ENCODE measurements around the gene FBP1.
"Not testable (repeated sequence)": the region's sequence is repeated elsewhere in the genome, so short reads cannot be mapped to it uniquely, and the experiment has no call there.

Gene FBP1

DNA sequence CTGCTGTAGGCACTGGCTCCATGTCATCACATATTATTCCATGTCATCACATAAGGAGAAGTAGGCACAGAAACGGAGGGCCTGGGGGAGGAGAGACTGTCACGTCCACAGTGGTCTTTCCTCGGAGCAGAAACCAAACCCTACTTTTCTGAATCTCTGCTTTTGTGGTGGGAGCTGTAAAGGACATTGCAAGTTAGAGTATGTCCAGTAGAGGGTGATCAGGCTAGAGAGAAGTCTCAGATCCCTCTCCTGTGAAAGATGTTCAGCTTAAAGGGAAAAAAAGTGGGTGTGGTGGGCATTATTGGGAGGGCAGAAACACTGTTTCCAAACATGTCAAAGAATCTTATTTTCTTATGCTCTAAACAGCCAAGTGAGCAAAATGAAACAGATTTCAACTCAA lies 26.3 kb downstream of the FBP1 start:
- DNase-seq (ENCODE audit: low read depth) = no peak

DNA sequence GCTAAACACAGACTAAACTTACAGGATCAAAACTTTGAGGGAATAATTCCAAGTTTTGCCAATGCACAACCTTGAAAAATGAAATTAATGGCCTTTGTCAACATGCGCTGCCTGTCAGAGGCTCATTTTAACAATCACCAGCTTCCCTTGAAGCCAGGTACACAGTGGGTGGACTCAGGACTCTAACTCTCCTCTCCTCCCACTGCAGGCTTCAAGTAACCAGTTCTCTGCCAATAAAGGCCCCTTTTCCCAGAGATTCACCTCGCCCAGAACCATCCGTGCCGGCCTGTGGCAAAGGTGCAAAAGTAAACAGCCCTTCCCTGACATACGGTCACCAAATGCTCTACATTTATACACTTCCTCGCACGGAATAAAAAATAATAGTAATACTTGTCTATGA lies 27.2 kb downstream of the FBP1 start:
- DNase-seq (ENCODE audit: low read depth) = no peak

DNA sequence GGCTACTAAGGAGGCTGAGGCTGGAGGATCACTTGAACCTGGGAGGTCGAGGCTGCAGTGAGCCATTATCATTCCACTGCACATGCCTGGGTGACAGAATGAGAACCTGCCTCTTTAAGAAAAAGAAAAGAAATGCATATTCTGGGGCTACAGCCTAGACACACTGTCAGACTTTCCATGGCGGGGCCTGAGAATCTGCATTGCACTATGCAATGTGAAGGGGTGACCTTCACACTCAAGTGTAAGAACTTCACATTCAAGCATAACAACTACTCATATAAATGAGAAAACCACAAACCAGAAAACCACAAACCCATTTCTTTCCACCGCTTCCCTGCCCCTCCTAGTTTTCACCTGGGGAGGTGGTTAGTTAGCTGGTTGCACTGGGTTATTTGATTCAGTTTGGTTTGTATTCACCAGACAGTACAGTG lies 27.7 kb downstream of the FBP1 start:
- no peak for DNase-seq (ENCODE audit: low read depth)

DNA sequence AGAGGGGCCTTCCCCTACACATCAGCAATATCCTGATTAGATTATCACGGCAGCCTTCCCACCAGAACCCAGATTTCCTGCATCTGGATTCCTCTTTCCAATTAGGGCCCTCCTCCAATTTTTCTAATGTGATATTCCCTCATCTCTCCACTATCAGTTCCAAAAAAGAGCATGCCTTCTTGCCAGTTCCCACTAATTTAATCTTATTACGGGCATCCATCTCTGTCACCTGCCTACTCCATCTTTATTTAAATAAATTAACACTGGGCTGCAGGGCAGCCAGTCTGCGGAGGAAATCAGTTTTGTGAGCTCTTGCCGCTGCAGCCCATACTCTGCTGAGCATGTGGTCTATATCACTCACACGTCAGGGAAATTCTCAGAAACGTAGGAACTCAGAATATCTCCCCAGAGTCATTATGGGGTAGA lies 29.1 kb downstream of the FBP1 start:
- DNase-seq (ENCODE audit: low read depth) = no peak

DNA sequence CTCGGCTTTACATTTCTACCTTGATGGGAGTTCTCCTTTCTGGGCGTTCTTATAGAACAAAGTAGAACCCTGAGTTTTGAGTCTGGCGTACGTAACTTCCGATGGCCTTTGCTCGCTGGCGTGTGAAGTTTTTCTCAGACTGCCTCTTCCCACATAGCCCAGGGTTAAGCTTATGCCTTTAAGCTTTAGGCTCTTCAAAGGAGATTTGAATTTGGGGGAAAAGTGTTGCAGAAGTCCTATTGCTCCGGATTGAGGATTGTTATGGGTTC lies 32.0 kb downstream of the FBP1 start:
- no peak for DNase-seq (ENCODE audit: low read depth)

DNA sequence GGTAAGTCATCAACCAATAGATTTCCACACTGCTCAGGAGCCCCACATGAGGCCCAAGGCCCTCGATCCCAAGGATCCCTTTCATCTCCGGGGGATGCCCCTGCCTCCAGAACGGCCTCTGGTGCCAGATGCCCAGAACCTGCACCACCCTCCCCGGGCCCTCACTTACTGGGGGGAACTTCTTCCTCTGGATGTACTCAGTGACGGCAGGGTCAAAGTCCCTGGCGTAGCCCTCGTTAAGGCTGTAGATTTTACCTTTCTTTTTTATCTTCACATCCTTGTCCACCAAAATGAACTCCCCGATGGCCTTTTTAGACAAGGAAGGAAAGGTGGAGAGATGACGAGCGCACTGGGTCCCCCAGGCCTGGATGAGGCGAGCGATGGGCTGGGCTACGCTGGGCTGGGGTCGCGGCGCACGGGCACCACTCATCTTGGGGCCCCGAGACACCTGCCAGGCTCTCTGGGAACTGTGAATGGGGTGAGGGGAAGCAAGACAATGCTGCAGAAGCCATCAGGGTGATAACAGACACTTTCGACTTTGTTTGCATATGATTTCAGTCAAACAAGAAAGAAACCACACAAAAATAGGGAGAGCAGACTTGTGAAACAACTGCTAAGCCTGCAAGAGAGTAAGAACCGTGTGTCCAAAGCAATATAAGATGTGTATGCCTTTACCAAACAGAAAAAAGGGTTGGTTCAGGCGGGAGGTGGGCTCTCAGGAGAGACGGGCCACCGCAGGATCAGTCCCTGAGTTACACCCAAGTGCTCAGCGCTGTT lies 32.5 kb downstream of the FBP1 start:
- DNase-seq (ENCODE audit: low read depth) = no peak

DNA sequence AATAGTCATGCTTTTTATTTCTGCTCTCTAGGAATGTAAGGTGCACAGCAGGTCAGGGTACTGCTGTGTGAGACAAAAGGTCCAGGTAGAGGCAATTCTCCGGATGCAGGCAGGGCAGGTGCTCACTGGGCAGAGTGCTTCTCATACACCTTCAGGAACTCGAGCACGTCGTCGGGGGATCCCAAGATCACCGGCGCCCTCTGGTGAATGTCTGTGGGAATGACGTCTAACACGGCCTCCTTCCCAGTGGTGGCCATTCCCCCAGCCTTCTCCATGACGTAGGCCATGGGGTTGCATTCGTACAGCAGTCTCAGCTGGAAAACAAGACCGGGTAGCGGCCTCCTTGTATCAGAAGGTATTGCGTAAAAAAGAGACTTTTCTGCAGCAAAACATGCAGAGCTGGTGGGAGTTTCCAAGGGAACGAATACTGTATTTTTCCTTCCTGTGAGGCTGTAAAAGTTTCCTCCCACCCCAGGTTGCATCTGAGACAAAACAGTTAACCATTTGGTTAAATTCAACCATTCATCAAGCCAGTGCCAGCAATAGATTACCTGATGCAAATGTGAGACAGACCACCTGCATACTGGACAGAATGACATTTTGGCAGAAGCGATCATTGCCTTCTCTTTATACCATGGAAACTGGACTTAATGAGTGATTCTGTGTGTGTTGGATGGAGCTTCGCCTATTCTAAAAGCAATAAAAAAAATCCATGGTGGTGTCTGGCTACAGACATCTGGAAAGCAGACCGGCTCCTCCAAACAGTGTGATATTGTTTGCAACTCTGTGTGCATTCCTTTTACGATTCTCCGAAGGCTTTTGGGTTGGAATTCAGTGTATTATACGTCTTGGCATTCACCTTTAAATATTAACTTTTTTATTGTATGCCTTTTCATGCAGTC lies 35.8 kb downstream of the FBP1 start:
- DNase-seq (ENCODE audit: low read depth) = peak; percentile 23

DNA sequence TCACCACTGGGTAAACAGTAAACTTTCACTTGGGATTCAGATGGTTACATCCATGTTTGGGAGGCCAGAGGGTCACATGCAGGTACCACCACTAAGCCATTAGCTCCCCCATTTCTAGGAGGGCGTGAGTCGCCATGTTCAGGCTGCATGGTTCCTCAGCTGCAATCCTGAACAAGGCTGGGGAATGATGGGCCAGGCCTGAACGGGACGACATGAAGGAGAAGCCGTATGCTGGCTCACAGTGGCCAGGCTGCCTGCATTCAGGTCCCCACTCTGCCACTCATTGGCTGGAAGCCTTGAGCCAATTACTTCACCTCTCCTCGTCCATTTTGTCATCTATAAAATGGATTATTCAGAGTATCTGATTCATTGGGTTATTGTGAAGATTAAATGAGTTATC lies 36.7 kb downstream of the FBP1 start:
- no peak for DNase-seq (ENCODE audit: low read depth)

DNA sequence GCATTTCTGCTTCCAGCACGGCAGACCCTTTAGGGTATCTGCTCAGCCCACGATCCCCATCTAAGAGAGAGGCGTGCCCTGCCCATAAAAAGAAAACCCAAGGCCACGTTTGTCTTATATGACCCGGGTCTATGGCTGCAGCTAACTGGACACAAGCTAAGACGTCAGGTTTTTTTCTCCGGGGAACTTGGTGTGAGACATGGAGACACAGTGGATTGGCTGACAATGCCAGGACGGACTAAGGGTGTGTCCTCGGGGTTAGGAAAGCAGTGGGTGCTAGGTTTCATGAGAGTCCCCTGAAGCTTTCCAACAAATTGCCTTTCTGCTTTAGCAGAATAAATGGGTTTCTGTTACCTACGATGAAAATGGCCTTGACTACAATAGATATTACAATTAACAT lies 38.6 kb downstream of the FBP1 start:
- DNase-seq (ENCODE audit: low read depth) = no peak

DNA sequence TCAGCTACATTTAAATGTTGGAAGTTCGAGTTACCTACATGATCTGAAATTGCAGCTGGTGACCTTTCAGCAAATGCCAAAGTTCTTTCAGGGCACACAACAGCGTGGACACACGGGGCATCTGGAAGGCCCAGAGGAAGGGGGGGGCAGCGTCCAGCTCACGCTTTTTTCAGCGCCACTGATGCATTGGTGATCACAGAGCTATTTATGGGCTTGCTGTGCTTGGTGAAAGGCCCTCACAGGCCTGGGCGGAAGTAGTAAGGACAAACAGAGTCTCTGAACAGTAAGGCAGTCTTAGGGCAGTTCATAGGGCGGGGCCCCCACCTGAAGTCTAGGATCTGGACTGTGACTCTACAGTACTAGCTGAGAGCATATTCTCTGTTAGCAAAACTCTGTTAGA lies 39.1 kb downstream of the FBP1 start:
- no peak for DNase-seq (ENCODE audit: low read depth)

DNA sequence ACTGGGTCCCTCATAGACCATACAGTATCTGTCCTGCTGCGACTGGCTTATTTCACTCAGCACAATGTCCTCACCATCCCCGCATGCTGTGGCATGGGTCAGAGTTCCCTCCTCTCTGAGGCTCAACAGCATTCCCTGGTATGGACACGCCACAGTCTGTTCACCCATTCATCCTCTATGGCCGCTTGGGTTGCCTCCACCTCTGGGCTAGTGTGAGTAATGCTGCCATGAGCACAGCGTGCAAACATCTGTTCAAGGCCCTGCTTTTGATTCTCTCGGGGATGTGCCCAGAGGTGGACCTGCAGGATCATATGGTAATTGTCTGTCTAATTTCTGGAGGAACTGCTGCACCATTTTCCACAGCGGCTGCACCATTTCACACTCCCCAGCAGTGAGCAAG lies 40.2 kb downstream of the FBP1 start:
- no peak for DNase-seq (ENCODE audit: low read depth)

DNA sequence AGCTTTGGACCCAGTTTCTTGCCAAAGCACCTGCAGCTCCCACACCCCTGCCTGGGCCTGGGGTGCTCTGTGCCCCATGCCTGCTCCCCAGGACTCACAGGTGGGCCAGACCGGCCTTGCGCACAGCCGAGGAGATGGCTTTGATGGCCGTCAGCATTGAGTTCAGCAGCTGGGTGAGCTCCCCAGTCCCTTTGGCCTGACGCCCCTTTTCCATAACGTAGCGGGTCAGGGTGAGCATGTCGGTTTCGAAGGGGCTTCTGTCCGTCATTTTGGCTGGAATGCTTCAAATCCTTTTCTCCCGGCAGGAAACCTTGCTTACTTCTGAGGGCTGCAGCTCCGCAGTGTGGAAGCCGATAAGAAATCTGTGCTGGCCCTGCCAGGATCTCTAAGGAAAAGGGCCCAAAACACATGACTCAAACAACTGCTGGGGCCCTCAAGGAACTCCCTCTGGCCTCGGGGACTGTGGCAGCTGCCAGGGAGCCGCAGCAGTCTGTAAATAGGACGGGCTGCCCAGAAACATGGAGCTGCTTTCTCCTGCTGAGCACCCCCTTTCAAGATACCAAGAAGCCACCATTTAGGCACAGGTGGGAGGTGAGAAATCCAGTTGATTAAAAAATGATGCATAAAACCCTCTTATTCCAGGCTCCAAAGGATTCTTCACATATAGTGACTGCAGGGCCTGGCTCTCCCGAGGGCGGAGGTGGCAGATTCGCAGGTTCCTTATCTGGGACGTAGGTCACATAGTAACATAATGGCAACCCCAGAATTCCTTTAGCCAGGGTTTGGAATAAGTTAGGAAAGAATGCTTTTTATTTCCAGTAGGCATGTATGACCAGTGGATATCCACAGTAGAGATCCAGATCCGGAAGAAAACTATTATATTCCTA lies 45.6 kb downstream of the FBP1 start, which contains the start of gene FBP2:
TSS of gene FBP2 (minus strand) at position 366 of the 887 bp plus-strand sequence. CDS start at position 268, 98 bp downstream.
- no peak for DNase-seq (ENCODE audit: low read depth)

DNA sequence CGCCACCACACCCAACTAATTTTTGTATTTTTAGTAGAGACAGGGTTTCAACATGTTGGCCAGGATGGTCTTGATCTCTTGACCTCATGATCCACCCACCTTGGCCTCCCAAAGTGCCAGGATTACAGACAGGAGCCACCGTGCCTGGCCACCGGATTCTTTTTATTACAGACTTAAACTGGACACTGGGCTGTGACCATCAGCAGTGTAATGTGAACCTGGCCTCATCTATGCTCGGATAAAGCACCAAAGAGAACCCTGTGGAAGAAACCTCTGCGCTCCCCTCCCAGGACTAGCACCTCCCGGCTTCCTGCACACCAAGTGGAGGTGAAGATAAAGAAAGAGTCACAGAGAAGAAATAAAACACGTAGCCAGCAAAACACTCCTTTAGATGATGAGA lies 46.6 kb downstream of the FBP1 start:
- DNase-seq (ENCODE audit: low read depth) = not testable (repeated sequence)

DNA sequence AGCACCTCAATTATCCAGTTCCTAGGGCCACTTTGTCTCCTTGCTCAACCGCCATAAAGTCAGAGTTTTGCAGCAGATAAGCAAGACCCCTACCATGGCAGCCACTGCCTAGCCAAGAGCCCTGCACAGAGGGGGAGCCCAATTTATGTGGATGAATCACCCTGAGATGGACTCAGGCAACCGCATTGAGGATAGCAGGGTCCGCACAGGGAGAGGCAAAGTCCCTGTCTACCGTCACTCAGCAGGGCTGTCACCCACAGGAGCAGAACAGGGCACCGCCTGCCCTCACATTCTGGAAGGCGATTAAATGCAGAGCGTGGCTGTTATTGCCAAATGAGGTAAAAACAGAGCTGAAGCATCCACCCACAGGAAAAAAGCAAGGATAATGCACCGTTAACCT lies 47.4 kb downstream of the FBP1 start:
- no peak for DNase-seq (ENCODE audit: low read depth)

DNA sequence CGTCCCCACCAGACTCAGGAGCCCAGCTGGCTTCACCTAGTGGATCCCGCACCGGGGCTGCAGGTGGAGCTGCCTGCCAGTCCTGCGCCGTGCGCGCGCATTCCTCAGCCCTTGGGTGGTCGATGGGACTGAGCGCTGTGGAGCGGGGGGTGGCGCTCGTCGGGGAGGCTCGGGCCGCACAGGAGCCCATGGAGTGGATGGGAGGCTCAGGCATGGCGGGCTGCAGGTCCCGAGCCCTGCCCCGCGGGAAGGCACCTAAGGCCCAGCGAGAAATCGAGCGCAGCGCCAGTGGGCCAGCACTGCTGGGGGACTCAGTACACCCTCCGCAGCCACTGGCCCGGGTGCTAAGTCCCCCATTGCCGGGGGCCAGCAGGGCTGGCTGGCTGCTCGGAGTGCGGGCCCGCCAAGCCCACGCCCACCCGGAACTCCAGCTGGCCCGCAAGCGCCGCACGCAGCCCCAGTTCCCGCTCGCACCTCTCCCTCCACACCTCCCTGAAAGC lies 48.2 kb downstream of the FBP1 start:
- not testable (repeated sequence) for DNase-seq (ENCODE audit: low read depth)

DNA sequence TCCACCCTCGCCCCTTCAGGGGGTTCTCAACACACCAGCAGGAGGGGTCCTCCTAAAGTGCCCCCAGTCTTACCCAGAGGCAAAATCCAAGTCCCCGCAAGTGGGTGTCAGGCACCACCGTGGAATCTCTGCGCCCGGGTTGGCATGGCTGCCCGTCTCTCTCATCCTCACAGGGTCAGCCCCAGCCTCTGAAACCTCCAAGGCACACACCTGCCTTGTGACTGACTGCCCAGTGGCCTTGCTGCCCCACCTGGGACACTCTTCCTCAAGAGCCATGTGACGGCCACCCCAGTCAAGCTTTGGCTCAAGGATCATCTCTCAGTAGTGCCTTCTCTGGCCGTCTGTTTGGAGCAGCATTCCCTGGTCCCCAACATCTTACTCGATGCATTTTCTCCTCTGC lies 50.6 kb downstream of the FBP1 start:
- no peak for DNase-seq (ENCODE audit: low read depth)

DNA sequence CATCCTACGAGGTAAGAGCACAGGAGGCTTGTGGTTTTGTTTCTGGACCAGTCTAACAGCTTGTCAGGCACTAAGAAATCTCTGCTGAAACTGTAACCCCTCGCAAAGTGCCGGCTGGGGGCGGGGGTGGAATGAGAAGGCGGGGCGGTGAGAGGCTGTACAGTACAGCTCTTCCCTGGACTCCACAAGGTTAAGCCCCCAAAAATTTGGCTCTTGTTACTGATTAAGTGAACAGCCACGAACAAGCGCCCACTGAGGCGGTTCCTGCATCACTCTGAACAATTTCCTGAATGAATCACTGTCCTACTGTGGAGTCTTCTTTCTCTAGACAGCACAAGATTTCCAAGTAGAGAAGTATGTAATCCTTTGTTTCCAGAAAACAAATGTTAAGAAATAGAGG lies 52.5 kb downstream of the FBP1 start:
- DNase-seq (ENCODE audit: low read depth) = no peak

DNA sequence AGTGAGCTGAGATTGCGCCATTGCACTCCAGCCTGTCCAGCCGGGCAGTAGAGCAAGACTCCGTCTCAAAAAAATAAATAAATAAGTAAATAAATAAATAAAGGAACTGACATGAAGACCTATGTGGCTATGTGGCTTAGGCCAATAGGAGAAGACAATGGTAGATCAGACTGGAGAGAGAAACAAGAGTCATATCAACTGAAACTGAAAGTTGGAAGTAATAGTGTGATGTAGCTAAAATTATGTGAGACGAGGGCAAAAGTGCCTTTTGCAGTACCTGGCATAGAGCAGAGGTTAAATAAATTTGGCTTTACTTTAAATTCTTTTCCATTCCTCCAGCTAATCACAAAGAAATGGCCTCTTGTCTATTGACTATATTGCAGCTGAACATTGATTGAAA lies 53.0 kb downstream of the FBP1 start:
- DNase-seq (ENCODE audit: low read depth) = no peak

DNA sequence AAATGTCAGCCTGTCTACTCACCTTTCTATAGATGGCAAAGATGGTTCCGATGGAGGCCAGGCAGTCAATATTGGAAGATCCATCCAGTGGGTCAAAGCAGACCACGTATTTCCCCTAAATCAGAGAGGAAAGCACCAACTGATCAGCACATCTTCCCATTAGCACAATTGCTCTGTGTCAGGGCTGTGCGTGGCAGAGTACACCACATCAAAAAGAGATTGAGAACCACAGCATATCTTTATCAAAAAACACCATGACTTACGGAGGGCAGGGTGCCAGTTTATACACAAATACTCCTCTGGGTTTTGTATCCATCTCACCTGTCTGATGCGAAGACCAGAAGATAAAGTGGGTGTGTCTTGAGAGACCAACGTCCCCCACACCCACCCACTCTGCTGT lies 54.8 kb downstream of the FBP1 start:
- DNase-seq (ENCODE audit: low read depth) = no peak

DNA sequence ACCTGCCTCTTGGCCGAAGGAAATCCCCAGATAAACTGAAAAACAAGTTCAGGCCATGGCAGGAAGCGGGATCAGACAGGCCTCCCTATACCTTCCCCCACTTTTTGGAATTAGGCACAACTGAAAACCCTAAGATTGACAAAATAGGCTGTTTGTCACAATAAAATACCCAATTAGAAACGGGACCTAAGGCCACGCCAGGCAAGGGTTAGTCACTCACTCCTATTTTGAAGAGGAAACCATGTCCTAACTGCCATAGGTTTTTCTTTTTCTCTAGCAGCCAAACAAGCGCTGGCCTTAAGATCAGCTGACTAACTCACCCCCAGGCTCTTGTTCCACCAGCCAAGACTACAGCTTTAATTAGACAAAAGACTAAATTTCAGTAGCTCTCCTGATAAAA lies 57.6 kb downstream of the FBP1 start:
- DNase-seq (ENCODE audit: low read depth) = no peak

DNA sequence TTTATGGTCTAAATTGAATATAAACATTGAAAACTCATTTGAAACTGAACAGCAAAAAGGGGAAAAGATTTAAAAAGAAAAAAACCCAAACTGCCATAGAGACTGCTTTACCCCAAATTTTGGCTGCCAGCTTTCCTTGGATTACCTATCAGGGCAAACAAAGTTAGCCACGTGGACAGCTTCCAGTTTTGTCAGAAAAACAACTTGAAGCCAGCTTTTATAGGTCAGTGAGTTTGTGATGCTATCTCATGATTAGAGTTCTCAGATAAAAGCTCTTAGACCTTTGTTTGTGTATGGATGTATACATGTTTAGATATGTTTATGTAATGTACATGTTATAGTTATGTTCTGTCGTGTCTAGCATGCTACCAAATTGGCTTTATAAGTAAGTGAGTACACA lies 61.7 kb downstream of the FBP1 start:
- DNase-seq (ENCODE audit: low read depth) = no peak

DNA sequence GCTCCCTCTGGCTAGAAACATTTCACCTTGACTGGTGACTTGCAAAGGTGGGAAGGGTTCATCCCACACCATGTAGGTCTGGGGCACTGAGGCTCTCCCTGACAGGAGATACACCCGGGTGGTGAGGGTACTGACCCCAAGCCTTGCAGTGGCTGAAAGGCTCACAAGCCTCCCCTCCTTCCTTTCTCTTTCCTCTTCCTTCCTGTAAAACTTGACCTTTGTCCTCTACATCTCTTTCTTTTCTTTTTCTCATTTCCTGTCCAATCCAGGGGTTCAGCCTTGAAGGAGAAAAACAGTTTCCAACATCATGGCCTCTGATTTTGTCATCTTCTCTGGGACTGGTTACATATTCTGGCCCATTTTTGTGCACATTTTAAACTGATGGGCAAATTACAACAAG lies 62.3 kb downstream of the FBP1 start:
- no peak for DNase-seq (ENCODE audit: low read depth)
